ENCODE data around the gene ABCA13. TPM values are rescaled to one million over a fixed set of nuclear protein-coding genes. Genes with fewer than 3 reads are reported as not detected.

The ABCA13 gene
- total RNA-seq, 1 experiment from 2014 or later: not detected

- no peak for ATAC-seq
- no peaks in the 10 kb centered on the region for H3K36me3 ChIP-seq (ENCODE audit: control insufficient read depth in 1 of 2, insufficient read depth in 2 of 2, low read length in 2 of 2)
- no peak overlapping the region for H3K27ac ChIP-seq (ENCODE audit: low read depth, low read length)
- no peaks in the 10 kb centered on the region for H3K9me2 ChIP-seq (ENCODE audit: insufficient read depth)
- intact Hi-C loops (cut with micrococcal nuclease): no loop called here
- no peak for DNase-seq (ENCODE audit: low read depth, low spot score)
- no peaks in the 10 kb centered on the region for H4K20me1 ChIP-seq (ENCODE audit: insufficient read depth)
- no peaks in the 10 kb centered on the region for H3K4me1 ChIP-seq (ENCODE audit: control insufficient read depth in 1 of 2, insufficient read depth in 2 of 2, low read length in 2 of 2)
- peaks cover 0 to 23% of the 10 kb centered on the region in 2 experiments; a peak in 2 of 4 replicates for H3K9me3 ChIP-seq (ENCODE audit: control insufficient read depth in 1 of 2, insufficient read depth in 1 of 2, low read depth in 1 of 2, low read length in 2 of 2)
- H3K4me2 ChIP-seq (ENCODE audit: low read length): no peak overlapping the region
- no peak overlapping the region for H3K9ac ChIP-seq (ENCODE audit: low read length)
- no peak for TF ChIP-seq ZBTB33 (IDR thresholded peaks at IDR 0.05; ENCODE audit: extremely low read depth, insufficient replicate concordance, low read length)
- no peak for TF ChIP-seq EZH2 (IDR thresholded peaks at IDR 0.05)
- no peak for TF ChIP-seq EZH2phosphoT487 (IDR thresholded peaks at IDR 0.05; ENCODE audit: borderline replicate concordance)
- TF ChIP-seq CEBPB (IDR thresholded peaks at IDR 0.05; ENCODE audit: low read depth): no peak
- TF ChIP-seq POLR2A (IDR thresholded peaks at IDR 0.05; ENCODE audit: borderline replicate concordance, extremely low read depth, insufficient read depth, insufficient read length): no peak
- TF ChIP-seq SIN3A (IDR thresholded peaks at IDR 0.05; ENCODE audit: low read depth): no peak
- TF ChIP-seq RAD21 (IDR thresholded peaks at IDR 0.05; ENCODE audit: low read depth): no peak
- TF ChIP-seq POLR2AphosphoS5 (IDR thresholded peaks at IDR 0.05; ENCODE audit: low read depth, low read length): no peak
- no peak for TF ChIP-seq JUND (IDR thresholded peaks at IDR 0.05)
- TF ChIP-seq SP1 (IDR thresholded peaks at IDR 0.05; ENCODE audit: low read depth): no peak
- no peak for TF ChIP-seq REST (IDR thresholded peaks at IDR 0.05; ENCODE audit: low read depth)
- TF ChIP-seq CTCF (IDR thresholded peaks at IDR 0.05 in 2 of 3, conservative IDR thresholded peaks at IDR 0.05 in 1 of 3; ENCODE audit: borderline replicate concordance in 1 of 3, insufficient read depth in 1 of 3, low read depth in 2 of 3, low read length in 2 of 3): no peak
- no peak for TF ChIP-seq YY1 (IDR thresholded peaks at IDR 0.05; ENCODE audit: extremely low read depth, insufficient replicate concordance, low read depth, low read length)
- CTCF ChIA-PET: no interaction called here
- H2AFZ ChIP-seq (ENCODE audit: low read depth, low read length, poor library complexity, severe bottlenecking): no peak overlapping the region
- no peaks in the 10 kb centered on the region for H3K79me2 ChIP-seq (ENCODE audit: insufficient read depth, low read length)
- no TSS peak for BruUV-seq (replicated peaks)
- no peak overlapping the region for H3K4me3 ChIP-seq (replicated peaks in 1 of 2; ENCODE audit: low read depth in 1 of 2, low read length in 2 of 2)
- RAD21 ChIA-PET (ENCODE audit: low non-redundant PET in 1 of 2, low total read pairs in 2 of 2, uncharacterized antibody in 2 of 2, unreplicated experiment in 2 of 2): no interaction called here
- POLR2A ChIA-PET: no interaction called here
- no peaks in the 10 kb centered on the region for H3K27me3 ChIP-seq (ENCODE audit: insufficient read depth, low read length)
Observed at GRCh38 chr7:48627164-48627563, 455.9 kb downstream of the ABCA13 start.
